ENCODE results near the gene MED14.

- no peak for TF ChIP-seq EZH2 (IDR thresholded peaks at IDR 0.05; ENCODE audit: borderline replicate concordance, insufficient read depth, low read depth, low read length, poor library complexity, severe bottlenecking)
- no peak for TF ChIP-seq CTCF (IDR thresholded peaks at IDR 0.05)
Observed at GRCh38 chrX:40780082-40780481, 44.7 kb upstream of the MED14 start.

Data from B cell (primary cell).